Stimulated activated CD4-positive, alpha-beta T cell treated with anti-CD3 and anti-CD28 coated beads, Interleukin-1b, Interleukin-23, amount 100 ng/mL, for 4 hours (primary cell): ENCODE measurements around the gene EVI2A.

Experiments used
- DNase-seq, 2 donors: peaks; one replicate each; pipeline ENCODE4 v3.0.0-alpha.2; 2020; ENCODE audit warnings: low read depth in 2 of 2

EVI2A gene

GRCh38 chr17:31273516-31273915, 47.9 kb downstream of the EVI2A start:
- no peak for DNase-seq

GRCh38 chr17:31272803-31273202, 48.6 kb downstream of the EVI2A start:
- no peak for DNase-seq

- no peak for DNase-seq
These were observed 49.2 kb downstream of the EVI2A start for GRCh38 chr17:31272236-31272635.

GRCh38 chr17:31269578-31269983, 51.8 kb downstream of the EVI2A start:
- no peak for DNase-seq

GRCh38 chr17:31269036-31269577, 52.3 kb downstream of the EVI2A start:
- DNase-seq: no peak
